GM23248 (cell line): ENCODE results near the gene ZNF462. TPM values are rescaled to one million over a fixed set of nuclear protein-coding genes. Genes with fewer than 3 reads are reported as not detected.

Experiments used
- DNase-seq: peaks from one replicate; pipeline ENCODE4 v3.0.0-alpha.2; 2015
- H2AFZ ChIP-seq: fragments of 200-600 bp; sonication (generic); 2 replicates; pipeline ENCODE4 v1.6.1; 2016; ENCODE audit warnings: antibody characterized with exemption
- H3F3A ChIP-seq: fragments of 200-600 bp; sonication (generic); 2 replicates; pipeline ENCODE4 v1.6.1; 2016; ENCODE audit warnings: mild to moderate bottlenecking, antibody characterized with exemption, mixed run types; ENCODE audit not compliant: insufficient read depth
- H3K27ac ChIP-seq: fragments of 200-600 bp; sonication (generic); 2 replicates; pipeline ENCODE4 v1.5.1; 2016; ENCODE audit warnings: mild to moderate bottlenecking
- H3K27me3 ChIP-seq: fragments of 200-600 bp; sonication (generic); replicated peaks from 2 replicates; pipeline ENCODE4 v1.6.1; 2016; ENCODE audit warnings: mild to moderate bottlenecking; ENCODE audit not compliant: insufficient read depth
- H3K36me3 ChIP-seq: fragments of 200-600 bp; sonication (generic); 2 replicates; pipeline ENCODE4 v1.6.1; 2016; ENCODE audit warnings: low read depth, mild to moderate bottlenecking
- H3K4me1 ChIP-seq: fragments of 200-600 bp; sonication (generic); 2 replicates; pipeline ENCODE4 v1.6.1; 2016; ENCODE audit warnings: mild to moderate bottlenecking; ENCODE audit not compliant: insufficient read depth
- H3K4me2 ChIP-seq: fragments of 200-600 bp; sonication (generic); one replicate; pipeline ENCODE4 v1.6.1; 2016; ENCODE audit warnings: mild to moderate bottlenecking; ENCODE audit not compliant: unreplicated experiment
- H3K4me3 ChIP-seq: fragments of 200-600 bp; sonication (generic); 2 replicates; pipeline ENCODE4 v1.5.1; 2016; ENCODE audit warnings: mild to moderate bottlenecking
- H3K79me2 ChIP-seq: fragments of 200-600 bp; sonication (generic); 2 replicates; pipeline ENCODE4 v1.6.1; 2016; ENCODE audit warnings: mild to moderate bottlenecking; ENCODE audit not compliant: insufficient read depth
- H3K9ac ChIP-seq: fragments of 200-600 bp; sonication (generic); 2 replicates; pipeline ENCODE4 v1.6.1; 2016; ENCODE audit warnings: mild to moderate bottlenecking
- H3K9me2 ChIP-seq: fragments of 200-600 bp; sonication (generic); 2 replicates; pipeline ENCODE4 v1.6.1; 2016; ENCODE audit warnings: mixed run types, mild to moderate bottlenecking, moderate library complexity; ENCODE audit not compliant: insufficient read depth
- H3K9me3 ChIP-seq: fragments of 200-600 bp; sonication (generic); one replicate; pipeline ENCODE4 v1.6.1; 2017; ENCODE audit warnings: low read depth
- H4K20me1 ChIP-seq: fragments of 200-600 bp; sonication (generic); 2 replicates; pipeline ENCODE4 v1.6.0; 2016; ENCODE audit not compliant: insufficient read depth
- EZH2 ChIP-seq: fragments of 200-600 bp; sonication (generic); IDR thresholded peaks from 2 replicates; pipeline ENCODE4 v1.6.1; 2018; ENCODE audit warnings: antibody characterized with exemption, mild to moderate bottlenecking; ENCODE audit not compliant: insufficient read depth, poor library complexity, severe bottlenecking
- EZH2phosphoT487 ChIP-seq: fragments of 200-600 bp; sonication (generic); IDR thresholded peaks from 2 replicates; pipeline ENCODE4 v1.6.1; 2018; ENCODE audit warnings: antibody characterized with exemption, moderate library complexity, mild to moderate bottlenecking, low read depth; ENCODE audit not compliant: insufficient read depth
- WGBS, 2 experiments: methylation state at CpG; one replicate each; pipeline ENCODE4 v1.1.6; 2015 to 2017; ENCODE audit warnings: low lambda C conversion rate in 2 of 2, low coverage in 1 of 2; ENCODE audit errors: missing lambda C conversion rate in 2 of 2; 5-methylcytosine and 5-hydroxymethylcytosine counted together
- in situ Hi-C: fragments of 300-500 bp; cut with MboI; formaldehyde crosslinking; loops from 2 replicates; pipeline ENCODE4 v1.15.0; 2020
- polyA plus RNA-seq: library from polyadenylated mRNA; unstranded; fragments of >200 nt; fragmentation: Nextera tagmentation; extraction: Ambion mirVana; gene quantifications from 2 replicates; pipeline ENCODE4 v1.2.1, GENCODE V29; 2016
- total RNA-seq: library from RNA; depleted of rRNA; stranded (reverse); fragments of >200 nt; shearing (Covaris generic); gene quantifications from 2 replicates; pipeline ENCODE4 v1.2.3, GENCODE V29; 2014

ZNF462 gene
- total and polyA plus RNA-seq, 2 experiments from 2014 or later, result 1.1 to 5.0 TPM

GRCh38 chr9:106947106-106947900 is 84.3 kb downstream of the ZNF462 start:
- WGBS, 2 experiments, result 94 to 98% methylated on average over 8 of the region's 8 CpGs
- Histone ChIP-seq H3K9me2 (no peaks in the 10 kb centered on the region), H3K9ac (no peak overlapping the region), H3K79me2 (no peaks in the 10 kb centered on the region), H2AFZ (no peak overlapping the region), H3K27me3 (no peaks in the 10 kb centered on the region), H3K27ac (no peak overlapping the region), H3K4me2 (no peak overlapping the region), H3K36me3 (no peaks in the 10 kb centered on the region), H4K20me1 (no peaks in the 10 kb centered on the region), H3K4me1 (peaks cover 11% of the 10 kb centered on the region), H3K4me3 (no peak overlapping the region), H3F3A (peaks cover 24% of the 10 kb centered on the region), H3K9me3 (no peaks in the 10 kb centered on the region)
- peak; percentile 7 for DNase-seq
- in situ Hi-C loops, result no loop called here
- TF ChIP-seq EZH2phosphoT487 (no peak), EZH2 (no peak)

- H2AFZ ChIP-seq, result no peak overlapping the region
- TF ChIP-seq EZH2phosphoT487, result no peak
- H3K79me2 ChIP-seq, result no peaks in the 10 kb centered on the region
- H3K36me3 ChIP-seq, result no peaks in the 10 kb centered on the region
- peak; percentile 55 for DNase-seq
- no peak overlapping the region for H3K27ac ChIP-seq
- H3K4me2 ChIP-seq, result no peak overlapping the region
- H3F3A ChIP-seq, result peaks cover 23% of the 10 kb centered on the region
- in situ Hi-C loops, result no loop called here
- H3K9me2 ChIP-seq, result no peaks in the 10 kb centered on the region
- no peaks in the 10 kb centered on the region for H3K27me3 ChIP-seq
- no peak overlapping the region for H3K4me3 ChIP-seq
- H3K4me1 ChIP-seq, result peaks cover 45% of the 10 kb centered on the region
- H4K20me1 ChIP-seq, result no peaks in the 10 kb centered on the region
- no peak overlapping the region for H3K9ac ChIP-seq
- 64 to 65% methylated on average over 3 of the region's 3 CpGs for WGBS, 2 experiments
- H3K9me3 ChIP-seq, result no peaks in the 10 kb centered on the region
Measured at GRCh38 chr9:106953174-106953573, 90.2 kb downstream of the ZNF462 start.

GRCh38 chr9:106954558-106954957 is 91.6 kb downstream of the ZNF462 start:
- peaks cover 59% of the 10 kb centered on the region for H3K4me1 ChIP-seq
- in situ Hi-C loops, result no loop called here
- H3K36me3 ChIP-seq, result no peaks in the 10 kb centered on the region
- no peak overlapping the region for H2AFZ ChIP-seq
- peaks cover 36% of the 10 kb centered on the region for H3F3A ChIP-seq
- no peaks in the 10 kb centered on the region for H4K20me1 ChIP-seq
- H3K4me3 ChIP-seq, result no peak overlapping the region
- WGBS, 2 experiments, result 65 to 78% methylated on average over 1 of the region's 1 CpG
- peak; percentile 28 for DNase-seq
- H3K4me2 ChIP-seq, result no peak overlapping the region
- H3K9me3 ChIP-seq, result no peaks in the 10 kb centered on the region
- no peak overlapping the region for H3K9ac ChIP-seq
- no peaks in the 10 kb centered on the region for H3K9me2 ChIP-seq
- H3K79me2 ChIP-seq, result no peaks in the 10 kb centered on the region
- H3K27me3 ChIP-seq, result no peaks in the 10 kb centered on the region
- H3K27ac ChIP-seq, result no peak overlapping the region
- TF ChIP-seq EZH2phosphoT487 (no peak), EZH2 (no peak)

- Histone ChIP-seq H3K4me3 (no peak overlapping the region), H3K9me2 (no peaks in the 10 kb centered on the region), H4K20me1 (no peaks in the 10 kb centered on the region), H3K27me3 (no peaks in the 10 kb centered on the region), H2AFZ (no peak overlapping the region), H3K4me1 (peaks cover 59% of the 10 kb centered on the region), H3F3A (peaks cover 36% of the 10 kb centered on the region), H3K36me3 (no peaks in the 10 kb centered on the region), H3K9ac (no peak overlapping the region), H3K79me2 (no peaks in the 10 kb centered on the region), H3K27ac (no peak overlapping the region), H3K4me2 (no peak overlapping the region), H3K9me3 (no peaks in the 10 kb centered on the region)
- no peak for TF ChIP-seq EZH2phosphoT487
- no peak for TF ChIP-seq EZH2
- in situ Hi-C loops, result no loop called here
- DNase-seq, result peak; percentile 15
- WGBS, 2 experiments, result 96 to 100% methylated on average over 3 of the region's 3 CpGs
Measured at GRCh38 chr9:106954974-106955850, 92.2 kb downstream of the ZNF462 start.
